HG02852 (cell line): Measurements from ENCODE around the gene NPY5R.
A peak's percentile ranks its signal among the peaks of the same experiment; 100 is the strongest.

Source experiments
- ATAC-seq: cut with Tn5 transposase; IDR thresholded peaks from one replicate; pipeline ENCODE4 v1.9.1; 2021; ENCODE audit warnings: mild to moderate bottlenecking, moderate library complexity; ENCODE audit not compliant: unreplicated experiment

Gene NPY5R

DNA sequence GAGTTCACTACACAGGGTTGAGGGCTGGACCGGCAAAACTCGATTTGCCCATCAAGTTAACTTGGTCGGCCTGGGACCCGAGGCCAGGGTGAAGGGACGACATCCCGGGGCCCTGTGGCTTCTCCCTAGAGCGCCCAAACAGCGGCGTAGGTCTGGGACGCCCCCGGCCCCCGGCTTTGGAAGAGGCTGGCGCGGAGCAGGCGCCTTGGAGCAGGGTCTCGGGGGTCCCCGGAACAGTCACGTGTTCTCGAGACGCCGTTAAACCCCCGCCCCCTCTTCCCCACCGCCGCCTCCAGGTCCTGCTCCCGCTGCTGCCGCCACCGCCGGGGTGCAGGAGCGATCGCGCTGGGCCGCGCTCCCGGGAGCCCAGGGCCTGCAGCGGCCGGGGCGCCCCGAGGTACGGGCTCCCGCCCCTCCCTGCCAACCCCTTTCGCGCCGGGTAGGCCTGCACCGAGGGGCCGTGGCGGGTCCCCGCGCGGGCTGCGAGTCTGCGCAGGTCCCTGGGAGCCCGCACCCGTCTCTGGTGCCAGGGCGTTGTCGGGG is at the start of gene NPY5R:
TSS of gene NPY5R (plus strand) at position 289 of the 543 bp plus-strand sequence. CDS start 6,382 bp downstream, outside the sequence.
- ATAC-seq: no peak

DNA sequence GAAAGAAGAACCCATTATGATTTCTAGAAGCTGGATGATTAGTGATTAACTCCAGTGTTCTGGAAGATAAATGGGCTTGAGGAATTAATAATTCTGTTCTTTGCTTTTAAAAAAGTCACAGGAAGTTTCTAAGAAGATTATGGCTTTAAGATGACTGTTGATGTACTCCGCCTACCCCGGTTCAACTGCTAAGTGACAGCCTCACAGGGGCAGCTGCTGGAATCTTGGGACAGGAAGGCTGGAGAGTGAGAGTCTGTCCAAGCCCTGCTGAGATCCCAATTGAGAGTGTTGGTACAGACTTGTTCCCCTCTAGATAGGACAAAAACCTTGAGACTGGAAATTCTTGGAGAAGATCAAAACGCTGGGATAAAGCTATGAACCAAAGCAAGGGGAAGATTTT is 48.6 kb upstream of the NPY5R start:
- no peak for ATAC-seq

DNA sequence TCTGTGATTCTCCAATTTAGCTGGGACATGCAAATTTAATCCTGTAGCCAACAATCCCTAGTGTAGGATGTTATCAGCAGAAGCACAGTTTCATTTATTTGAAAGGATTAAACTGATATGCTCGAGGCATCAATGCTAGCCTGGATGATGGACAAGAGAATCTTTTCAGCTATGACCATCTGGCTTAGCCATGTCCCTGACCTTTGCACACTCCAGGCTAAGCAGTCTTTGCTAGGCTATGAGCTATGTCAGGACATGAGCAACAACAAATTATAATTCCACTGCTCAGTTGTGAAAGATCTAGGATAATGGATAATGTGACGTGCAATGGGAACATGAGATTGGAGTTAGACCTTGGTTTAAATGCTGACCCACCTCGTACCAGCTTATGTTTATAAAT is 43.2 kb upstream of the NPY5R start:
- no peak for ATAC-seq

DNA sequence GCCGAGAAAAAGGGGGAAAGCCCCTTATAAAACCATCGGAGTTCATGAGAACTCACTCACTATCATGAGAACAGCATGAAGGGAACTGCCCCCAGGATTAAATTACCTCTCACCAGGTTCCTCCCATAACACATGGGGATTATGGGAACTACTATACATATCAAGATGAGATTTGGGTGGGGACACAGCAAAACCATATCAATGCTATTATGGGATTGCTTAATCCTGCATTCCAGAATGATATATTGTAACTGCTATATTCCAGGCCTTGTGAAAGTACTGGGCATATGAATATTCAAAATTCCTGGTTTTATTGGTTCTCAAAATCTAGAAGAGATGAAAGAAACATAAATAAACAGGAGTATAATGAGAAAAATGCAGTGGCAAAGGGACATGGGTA is 40.6 kb upstream of the NPY5R start:
- ATAC-seq: no peak

DNA sequence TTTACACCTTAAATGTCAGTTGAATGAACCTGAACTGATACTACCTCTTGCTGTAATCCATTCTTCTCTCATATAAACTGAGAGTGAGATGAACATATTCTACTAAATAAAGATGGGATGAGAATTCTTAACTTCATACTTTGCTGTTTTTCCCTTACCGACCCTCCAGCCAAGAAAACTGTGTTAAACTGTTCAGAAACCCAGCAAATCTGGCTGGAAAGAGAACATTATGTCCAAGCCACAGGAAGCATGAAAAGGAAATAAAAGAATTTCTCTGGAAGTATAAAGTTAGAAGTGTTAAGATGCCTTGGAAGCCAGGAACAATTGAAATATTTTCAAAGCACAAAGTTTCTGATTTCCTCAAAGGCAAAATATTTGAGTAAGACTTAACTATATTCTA is 34.2 kb upstream of the NPY5R start:
- ATAC-seq: no peak

DNA sequence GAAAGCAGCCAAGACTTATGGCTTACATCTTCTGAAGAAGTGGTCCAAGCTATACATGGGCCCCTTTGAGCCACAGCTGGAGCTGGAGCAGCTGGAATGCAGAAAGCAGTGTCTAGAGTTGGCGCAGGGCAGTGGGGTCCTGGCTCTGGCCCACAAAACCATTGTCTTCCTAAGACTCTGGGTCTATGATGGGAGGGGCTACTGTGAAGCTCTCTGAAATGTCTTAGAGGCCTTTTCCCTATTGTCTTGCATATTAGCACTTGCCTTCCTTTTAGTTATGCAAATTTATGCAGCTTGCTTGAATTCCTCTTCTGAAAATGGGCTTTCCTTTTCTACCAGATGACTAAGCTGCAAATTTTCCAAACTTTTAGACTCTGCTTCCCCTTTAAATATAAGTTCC is 26.6 kb upstream of the NPY5R start:
- no peak for ATAC-seq

DNA sequence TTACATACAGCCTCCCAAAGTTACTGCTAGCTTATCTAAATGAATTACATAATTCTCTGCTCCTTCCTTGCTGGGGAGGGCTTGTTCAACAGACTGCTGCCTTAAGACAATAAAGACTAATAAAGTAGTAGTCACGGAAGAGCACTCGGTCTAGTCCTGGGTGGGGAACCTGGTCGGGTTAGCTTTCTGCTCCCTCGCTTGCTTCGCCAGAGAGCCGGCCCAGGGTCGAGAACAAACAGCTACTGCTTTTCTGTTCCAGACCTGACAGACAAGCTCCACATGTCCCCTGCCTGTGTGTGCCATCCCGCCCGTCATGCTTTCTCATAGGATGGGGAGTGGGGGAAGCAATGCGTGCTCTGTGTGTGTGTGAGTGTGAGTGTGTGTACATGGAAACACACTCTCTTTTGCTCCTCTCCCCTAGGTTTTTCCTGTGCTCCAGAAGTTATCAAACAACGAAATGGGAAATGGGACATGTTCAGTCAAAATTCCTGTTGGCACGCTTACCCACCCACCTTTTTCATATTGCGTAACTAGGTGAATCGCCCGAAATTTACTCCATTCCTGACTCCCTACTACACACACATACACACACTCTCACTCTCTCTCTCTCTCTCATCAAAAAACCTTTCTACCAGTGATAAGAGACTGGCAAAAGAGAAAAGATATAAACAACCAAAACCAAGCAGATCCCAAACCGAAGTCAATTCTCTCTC is 12.6 kb upstream of the NPY5R start:
- no peak for ATAC-seq

DNA sequence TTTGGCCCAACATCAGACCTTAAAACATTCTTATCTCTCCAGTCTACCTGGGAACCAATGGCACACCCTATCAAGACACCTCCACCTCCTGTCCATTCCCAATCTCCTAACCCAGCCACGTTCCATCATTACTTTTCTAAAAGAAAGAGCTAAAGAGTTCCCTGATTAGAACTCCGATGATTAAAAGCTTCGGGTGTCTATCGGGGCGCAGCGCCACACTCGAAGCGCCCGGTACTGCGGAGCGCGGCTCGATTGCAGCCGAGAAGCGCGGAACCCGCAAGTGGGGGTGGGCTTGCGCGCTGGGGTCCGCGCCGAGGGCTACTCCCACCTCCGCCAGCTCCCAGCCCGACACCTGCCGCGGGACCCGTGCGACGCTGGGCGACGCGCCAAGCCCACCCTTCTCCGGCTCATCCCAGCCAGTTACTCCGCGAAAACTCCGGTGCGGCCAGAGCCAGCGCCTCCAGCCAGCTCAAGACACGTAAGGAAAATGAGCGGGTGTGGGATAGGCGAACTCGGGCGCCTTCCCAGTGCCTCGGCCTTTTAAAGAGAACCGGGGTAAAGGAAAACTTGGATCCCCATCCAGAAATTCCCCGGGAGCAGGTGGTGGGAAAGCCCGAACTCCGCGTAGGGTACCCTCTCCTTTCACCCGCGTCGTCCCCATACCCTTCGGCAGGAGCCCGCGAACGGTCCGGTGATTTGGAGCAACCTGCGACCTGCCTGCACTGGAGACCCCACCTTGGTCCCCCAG is 11.9 kb upstream of the NPY5R start:
- peak; percentile 16 for ATAC-seq

DNA sequence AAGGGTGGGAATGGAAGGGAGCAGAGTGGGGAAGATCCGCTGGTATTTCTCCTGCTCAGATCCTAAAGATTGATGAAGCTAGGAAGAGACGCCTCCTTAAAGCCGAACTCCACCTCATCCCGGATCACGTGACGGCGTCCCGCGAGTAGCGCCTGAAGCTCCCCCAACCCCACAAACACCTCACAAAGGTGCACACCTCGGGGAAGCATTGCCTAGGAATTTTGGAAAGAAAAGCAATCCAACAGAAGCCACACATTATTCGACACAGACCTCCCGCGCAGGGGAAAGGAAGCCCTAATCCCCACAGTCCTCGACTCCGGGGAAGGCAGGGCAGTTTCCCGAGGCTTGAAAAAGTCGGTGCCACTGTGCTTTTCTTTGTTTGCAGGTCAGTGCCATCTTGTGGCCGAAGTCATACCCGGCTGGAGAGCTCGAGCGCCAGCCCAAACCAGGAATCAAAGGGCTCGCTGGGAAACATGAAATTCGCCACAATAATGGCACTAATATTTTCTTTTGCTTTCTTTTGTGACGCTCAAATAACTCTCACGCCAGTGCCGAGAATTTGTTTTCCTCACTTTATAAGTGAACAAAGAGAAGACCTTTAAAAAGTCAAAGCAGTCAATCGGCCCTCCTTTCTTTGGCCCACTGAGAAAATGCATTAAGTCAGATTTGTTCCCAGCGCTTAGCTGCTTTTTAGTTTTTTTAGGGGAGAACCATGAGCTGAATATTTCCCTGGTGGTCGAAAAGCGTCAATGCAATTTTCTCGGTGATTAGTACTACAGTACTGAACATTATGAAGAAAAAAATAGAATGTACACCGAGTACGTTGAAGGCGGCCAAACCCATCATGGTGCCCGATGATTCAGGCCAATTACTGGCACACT is 10.9 kb upstream of the NPY5R start, which contains the start of gene NPY1R:
TSS of gene NPY1R (minus strand) at position 71 of the 881 bp plus-strand sequence. CDS start 6,042 bp downstream, outside the sequence.
- ATAC-seq: peak; percentile 76

DNA sequence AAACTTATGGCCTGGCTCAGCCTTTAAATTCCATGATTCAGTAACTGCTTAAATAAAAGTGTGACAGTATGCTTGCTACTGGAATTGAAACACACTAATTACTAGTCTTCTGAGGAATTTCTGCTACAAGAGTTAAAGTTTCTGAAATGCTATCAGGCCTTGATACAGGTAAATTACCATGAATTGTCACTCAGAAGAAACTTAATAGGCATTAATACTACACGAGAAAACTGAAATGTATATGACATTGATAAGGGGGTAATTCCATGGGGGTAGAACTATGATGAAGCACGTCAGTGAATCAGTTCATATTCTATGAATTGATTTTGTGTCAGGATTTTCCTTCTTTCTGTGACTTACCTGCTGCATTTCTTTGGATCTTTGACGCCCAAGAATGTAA is 8.3 kb upstream of the NPY5R start:
- no peak for ATAC-seq

DNA sequence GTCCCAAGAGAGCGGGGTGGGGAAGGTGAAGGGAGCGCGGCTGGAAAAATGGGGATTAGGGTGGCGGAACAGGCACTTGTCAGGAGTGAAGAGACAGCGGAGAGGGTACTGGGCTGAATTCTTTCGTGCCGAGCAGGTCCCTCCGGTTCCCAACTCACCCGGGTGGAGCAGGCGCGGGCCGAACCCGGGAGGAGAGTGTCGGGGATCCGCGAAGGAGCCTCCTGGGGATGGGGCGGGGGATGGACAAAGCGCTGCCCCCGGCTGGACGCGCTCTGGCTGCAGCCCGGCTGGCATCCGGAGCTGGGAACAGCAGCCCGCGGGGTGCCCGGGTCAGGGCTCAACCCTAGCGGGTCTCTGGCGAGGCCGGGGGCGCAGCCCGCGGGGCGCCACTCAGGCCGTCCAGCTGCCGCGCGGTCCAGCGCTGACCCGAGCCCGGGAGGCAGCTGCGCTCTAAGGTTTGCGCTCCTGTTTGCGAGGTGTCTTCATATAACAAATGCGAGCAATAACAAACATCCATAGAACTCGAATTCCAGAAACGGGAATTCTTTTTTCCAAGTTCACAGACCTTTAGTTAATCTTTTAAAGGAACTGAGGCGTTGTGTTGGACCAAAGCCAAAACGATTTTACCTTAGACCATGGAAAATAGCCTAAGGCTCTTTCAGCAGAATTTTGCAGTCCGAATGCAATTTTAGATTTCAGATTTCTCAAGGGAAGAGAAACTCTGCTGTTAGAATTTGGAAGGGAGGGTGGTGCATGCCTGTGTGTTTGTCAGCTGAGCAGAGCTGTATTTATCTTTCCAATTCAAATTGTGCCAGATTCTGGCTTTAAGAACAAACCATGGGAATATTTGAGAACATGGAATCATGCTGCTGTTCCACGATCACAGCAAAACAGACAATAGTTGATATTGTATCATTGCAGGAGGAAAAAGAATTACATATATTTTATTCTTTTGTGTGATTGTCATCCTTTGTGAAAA is 744 bp downstream of the NPY5R start:
- no peak for ATAC-seq

DNA sequence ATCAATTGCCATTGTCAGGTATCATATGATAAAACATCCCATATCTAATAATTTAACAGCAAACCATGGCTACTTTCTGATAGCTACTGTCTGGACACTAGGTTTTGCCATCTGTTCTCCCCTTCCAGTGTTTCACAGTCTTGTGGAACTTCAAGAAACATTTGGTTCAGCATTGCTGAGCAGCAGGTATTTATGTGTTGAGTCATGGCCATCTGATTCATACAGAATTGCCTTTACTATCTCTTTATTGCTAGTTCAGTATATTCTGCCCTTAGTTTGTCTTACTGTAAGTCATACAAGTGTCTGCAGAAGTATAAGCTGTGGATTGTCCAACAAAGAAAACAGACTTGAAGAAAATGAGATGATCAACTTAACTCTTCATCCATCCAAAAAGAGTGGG is 7.0 kb downstream of the NPY5R start:
- no peak for ATAC-seq

DNA sequence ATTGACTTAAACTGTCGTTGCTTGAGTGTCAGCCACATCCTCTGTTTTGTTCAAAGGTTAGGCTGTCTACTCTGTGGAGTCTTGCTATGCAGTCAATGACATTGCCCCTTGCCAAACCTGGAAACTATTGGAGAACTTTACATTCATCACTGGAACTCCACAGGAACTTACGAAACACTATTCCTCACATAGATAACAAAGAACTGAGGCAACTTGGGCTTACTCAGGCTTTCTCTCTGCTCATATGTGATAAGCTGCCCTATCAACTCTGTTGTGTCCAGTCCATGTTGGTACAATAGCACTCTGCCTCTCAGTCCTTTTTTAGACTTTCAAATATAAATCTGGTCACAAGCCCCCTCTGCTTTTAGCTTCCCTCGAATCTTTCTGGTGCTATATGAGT is 9.4 kb downstream of the NPY5R start:
- no peak for ATAC-seq

DNA sequence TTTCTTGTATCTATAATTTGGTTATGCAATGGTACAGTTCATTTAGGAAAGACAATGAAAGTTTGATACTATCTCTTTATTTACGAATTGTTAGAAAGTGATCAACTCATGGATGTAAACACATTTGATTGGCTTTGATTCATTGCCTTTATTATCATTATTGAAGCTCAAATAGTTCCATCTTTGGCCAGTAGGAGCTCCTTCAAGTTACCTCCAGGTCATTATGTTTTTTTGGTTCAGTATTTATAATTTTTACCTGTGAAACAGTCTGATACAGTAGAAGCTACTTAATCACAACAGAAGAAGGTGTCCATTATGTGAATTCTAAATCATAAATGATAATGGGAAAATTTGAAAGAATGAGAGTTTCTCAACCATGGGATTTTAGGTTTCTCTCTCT is 12.4 kb downstream of the NPY5R start:
- ATAC-seq: no peak

DNA sequence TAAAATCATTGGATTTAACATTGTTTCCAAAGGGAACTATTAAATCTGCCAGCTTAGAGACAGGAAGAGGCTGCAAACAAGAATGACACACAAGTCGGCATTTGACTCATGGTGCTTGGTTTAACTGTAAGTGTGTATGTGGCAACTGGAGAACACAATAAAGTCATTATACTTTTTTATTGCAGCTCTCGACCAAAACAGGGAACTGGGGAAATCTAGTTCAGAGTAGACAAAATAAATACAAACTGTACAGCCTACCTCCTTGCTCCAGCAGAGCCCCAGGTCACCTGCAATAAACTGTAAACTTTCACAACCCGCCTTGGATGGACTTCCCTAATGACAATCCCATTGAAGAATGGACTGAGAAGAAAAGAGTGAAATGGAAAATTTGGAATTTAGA is 24.0 kb downstream of the NPY5R start:
- no peak for ATAC-seq

DNA sequence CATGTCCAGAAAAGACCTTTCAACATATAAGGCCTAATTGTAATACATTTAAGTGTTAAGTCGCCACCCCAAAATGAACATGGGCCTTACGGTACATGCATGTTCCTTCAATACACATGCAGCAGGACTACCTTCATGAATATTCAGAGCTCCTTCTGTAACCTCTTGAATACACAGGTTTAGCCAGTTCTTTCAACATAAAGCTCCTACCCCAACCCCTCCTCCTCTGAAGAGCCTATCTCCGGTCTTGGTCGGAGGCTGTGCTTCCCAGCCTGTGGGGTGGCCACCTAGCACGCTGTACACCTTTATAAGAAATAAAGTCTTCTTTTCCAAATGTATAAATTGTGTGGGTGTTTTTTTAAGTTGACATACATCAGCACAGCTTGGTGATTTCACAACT is 28.3 kb downstream of the NPY5R start:
- no peak for ATAC-seq

DNA sequence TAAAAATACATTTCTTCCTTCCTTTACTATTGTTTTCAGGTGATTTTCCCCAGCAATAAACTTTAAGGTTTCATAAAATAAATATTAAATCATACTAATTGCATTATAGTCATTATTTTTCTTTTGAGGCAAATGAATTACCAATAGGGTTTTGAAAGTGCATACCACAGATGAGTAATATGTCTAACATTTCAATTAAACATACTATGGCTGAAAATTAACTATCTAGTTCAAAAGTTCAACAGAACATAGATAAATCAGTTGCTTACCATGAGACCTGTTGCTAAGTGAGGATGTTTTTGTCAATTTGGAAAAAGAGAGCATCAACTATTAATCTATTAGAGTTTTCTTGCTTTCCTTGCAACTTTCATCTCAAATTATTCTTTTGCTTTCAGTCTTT is 35.0 kb downstream of the NPY5R start:
- ATAC-seq: no peak

DNA sequence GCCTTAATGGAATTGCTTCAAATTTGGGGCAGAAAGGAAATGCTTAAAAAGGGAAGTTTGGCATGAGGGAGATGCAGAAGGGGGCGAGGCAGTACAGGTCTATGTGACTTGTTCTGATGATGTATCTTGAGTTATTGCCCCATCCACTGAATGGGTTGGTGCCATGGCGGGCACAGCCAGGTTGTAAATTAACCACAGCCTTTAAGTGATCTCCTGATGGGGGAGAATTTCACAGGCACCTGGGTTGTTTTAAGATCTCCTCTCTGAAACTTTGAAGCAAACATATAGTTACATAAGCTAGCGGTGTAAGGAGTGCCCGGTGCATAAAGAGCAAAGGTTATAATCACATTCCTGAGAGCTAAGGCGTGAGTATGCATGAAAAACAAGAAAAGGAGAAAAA is 37.0 kb downstream of the NPY5R start:
- no peak for ATAC-seq

DNA sequence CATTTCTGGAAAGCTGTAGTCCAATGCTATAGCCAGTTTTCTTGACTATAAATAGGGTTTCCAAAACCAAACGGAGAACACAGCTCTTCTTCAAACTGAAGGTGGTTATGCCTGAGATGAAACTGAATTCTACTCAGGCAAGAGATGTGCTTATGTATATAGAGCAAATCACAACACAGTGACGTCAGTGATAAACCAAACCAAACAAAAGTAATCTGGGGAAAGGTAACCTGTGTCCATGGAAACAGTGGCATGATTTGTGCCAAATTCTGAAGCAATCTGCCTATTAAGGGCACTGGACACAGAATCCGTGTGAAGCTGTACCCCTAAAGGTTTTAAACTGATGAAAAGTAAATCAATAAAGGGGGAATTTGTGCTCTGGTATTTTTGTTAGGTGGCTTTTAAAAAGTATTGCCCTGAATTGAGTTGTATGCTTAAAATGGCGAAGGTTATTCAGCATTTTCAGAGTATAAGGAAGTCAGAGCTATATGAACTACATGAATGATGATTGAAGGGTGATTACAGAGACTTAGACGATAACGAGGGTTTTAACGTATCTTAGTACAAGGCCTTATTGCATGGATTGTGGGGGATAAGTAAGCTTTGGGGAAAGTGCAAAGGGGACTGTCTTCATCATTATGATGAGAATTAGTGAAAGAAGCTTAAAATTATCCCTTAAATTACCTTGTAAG is 38.6 kb downstream of the NPY5R start:
- ATAC-seq: no peak
